NAMALWA (cell line): Measurements from ENCODE around the gene TUBB2B.
"Not testable (repeated sequence)": the region's sequence is repeated elsewhere in the genome, so short reads cannot be mapped to it uniquely, and the experiment has no call there.

Experiments used
- DNase-seq: peaks from one replicate; pipeline ENCODE4 v3.0.0-alpha.2; 2015; ENCODE audit warnings: low spot score

The TUBB2B gene

DNA sequence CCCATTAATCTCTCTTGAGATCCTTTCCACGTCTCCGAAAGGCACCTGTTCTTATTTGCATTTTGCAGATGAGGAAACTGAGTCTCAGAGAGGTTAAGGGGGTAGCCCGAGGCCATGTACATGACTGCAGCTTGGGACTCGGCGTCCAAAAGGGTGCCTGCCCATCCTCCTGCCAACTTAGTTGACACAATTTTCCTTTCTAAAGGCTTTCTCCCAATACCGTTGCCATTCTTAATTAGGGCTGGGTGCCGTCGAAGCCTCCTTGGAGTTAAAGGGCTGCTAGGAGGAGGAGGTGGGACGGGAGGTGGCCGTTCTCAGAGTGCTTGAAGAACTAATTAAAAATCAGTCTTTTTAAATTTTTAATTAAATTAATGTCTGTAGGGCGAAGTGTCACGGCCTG lies 30.7 kb upstream of the TUBB2B start:
- no peak for DNase-seq

DNA sequence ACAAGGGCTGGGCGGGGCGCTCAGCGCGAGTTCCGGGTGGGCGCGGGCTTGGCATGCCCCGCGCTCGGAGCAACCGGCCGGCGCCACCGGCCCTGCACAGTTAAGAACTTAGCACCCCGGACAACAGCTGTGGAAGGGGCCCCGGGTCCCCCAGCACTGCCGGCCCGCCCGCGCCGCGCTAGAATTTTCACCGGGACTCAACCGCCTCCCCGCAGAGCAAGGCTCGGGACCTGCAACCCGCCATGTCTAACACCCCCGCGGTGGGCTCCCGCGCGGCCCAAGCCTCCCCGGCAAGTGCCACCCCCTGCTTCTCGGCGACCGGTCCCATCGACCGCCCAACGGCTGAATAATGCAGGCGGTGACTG lies 26.1 kb upstream of the TUBB2B start:
- DNase-seq, result no peak

DNA sequence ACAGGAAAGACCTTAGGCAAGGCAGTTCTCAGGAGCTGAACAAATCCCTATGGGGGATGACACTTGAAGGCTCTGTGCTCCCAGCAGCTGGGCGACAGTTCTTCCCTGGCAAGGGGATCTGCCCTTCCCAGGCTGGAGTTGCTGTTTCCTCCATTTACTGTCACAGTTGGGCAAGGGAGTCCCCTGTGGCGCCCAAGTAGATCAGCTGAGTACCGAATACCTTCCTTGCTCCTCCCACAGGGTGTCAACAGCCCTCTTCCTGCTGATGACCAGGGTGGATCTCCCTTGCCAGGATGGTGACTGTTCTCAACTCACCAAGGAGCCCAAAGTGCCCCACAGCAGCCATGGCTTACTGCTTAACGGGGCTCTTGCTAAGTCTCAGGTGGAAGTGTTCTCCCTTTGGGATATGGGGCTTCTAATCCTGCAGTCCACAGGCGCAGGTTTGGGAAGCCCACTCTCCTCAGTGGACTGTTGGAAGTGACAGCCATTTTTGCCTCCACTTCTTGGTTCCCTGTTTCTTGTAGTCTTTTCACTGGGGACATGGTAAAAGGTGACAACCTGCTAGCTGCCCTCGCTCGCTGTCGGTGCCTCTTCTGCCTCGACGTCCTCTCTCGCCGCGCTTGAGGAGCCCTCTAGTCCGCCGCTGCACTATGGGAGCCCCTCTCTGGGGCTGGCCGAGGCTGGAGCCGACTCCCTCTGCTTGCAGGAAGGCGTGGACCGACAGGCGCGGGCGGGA lies 25.6 kb upstream of the TUBB2B start:
- no peak for DNase-seq

DNA sequence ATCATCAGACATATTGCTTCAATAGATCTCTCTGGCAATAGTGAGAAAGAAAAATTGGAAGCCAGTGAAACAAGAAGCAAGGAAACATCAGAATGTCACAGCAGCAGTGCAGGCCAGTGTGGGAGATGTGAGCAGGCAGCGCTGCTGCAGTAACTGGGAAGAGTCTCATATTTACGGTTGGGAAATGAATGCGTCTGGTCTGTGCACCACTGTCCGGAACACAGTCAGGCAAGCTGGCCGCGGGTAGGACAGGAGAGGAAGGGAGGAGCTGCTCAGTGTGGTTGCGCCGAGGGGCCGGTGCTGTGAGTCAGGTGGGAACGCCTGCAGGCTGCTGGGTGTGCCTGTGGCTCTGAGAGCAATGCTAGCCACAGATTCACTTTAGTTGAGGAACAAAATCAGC lies 24.9 kb upstream of the TUBB2B start:
- no peak for DNase-seq

DNA sequence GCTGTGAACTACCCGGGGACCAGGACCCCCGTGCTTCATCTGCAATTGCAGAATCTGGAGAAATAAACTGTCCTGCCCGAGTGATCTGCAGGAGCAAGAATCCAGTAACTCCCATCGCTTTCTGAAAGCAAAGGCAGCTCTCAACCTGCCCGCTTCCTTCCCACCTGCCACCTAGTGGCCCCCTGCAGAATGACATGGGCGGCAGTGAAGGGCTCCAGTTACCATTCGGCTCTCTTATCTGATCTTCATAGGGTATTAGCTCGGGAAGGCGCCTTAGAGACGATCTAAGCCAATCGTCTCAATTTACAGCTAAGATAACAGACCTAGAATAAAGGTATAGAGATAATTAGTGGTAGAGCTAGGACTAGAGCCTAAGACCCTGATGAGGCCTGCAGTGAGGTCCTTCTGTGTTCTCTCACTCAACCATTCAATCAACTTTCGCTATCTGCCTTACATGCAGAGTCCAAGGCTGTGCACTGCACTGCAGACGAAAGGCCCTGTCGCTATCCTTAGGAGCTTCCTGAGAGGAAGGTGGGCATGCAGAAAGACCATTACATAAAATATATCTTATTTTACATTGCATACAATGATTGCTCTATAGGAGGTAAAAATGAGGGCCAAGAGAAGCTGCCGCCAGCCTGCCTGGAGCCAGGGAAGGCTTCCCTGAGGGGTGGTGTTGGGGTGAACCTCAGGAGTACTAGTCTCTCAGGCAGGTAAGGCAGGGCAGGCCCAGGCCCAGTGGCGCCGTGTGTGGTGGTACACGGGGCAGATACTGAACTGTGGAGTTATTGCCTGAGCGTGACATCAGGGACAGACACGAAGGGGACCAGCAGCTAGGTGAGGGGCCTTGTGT lies 24.2 kb upstream of the TUBB2B start:
- peak; percentile 80 for DNase-seq

DNA sequence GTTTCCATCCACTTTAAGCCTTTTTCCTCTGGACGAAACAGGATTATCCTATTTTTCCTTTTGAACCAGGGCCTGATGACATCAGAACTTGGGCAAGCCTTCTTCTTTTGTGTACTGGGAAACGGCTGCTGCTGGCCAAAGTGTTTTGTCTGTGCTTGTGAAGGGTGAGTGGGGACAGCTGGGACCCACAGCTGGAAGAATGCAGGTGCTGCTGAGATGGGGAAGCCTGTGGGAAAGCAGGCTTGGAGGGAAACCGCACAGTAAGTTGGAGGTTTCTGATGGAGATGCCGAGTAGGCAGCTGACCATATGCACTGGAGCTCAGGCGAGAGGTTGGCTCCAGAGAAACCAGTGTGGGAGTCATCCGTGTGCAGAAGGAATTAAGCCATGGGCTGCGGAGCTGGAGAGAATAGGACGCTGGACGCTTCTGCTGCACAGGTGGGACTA lies 22.8 kb upstream of the TUBB2B start:
- DNase-seq, result no peak

DNA sequence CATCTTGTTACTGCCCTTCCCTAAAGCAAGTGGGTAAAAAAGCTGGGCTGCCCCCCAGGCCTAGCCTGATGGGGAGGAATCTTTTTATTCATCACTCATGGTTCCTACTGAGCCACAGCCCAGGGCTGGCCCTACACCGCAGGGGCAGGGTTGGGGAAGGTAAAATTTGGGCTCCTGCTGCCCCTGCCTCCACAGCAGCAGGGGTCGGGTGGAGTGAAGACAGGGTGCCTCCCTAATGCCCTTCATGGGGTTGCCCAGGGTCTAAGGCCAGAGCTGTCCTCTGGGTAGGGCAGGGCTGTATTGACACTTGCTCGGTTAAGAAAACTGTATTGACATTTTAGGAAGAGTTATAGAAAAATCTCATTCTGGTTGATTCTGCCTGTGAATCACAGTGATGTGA lies 22.4 kb upstream of the TUBB2B start:
- DNase-seq, result no peak

DNA sequence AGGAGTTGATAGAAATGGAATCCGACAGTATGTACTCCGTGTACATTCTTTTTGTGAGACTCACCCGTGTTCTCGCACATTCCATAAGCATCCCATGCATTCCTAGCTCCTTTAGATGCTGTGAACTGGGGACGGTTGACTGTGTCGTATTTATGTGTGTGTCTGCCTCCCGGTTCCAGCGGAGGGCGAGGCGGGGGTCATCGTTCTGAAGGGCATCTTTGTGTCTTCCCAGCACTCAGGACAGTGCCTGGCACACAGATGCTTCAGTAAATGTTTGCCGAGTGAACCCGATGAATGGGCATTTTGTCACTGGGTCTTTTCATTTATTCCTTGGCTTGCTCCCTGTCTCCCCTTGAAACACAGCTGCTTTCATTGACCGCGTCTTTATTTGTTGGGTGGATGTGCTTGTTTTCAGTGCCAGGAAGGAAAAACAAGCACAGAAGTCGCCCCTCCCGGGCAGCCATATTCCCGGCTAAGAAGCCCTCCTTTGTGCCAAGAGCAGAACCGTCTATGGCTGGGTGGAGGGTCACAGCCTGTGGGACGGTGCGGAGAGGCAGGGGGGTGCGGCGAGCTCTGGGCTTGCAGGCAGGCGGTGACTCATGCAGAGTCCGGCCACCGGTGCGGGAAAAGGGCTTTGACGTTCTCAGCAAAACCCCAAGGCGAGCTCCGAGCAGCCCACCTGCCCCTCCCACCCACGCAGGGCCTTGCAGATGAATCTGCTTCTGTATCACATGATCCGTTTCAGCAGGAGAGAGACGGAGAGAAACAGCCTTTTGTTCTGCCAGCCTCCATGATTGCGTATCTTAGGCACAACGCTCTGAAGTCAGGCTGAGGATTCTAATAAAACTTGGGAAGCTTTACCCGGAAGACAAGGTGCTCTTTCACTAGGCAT lies 20.0 kb upstream of the TUBB2B start:
- DNase-seq, result no peak

DNA sequence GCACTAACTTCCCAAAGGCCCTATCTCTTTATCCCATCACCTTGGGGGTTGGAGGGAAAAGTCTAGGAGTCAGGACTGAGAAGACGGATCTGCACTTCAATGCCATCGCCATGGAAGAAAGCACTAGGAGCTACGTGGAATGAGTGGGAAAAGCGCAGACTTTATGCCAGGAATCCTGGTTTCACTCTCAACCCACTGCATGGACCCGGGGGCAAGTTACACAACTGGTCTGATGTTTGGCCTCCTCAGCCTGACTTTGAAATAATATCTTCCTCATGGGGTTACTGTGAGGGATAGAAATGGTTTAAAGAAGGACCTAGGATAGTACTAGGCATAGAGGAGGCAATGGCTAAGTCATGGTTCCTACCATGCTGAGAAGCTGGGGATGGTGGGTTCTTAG lies 17.8 kb upstream of the TUBB2B start:
- no peak for DNase-seq

DNA sequence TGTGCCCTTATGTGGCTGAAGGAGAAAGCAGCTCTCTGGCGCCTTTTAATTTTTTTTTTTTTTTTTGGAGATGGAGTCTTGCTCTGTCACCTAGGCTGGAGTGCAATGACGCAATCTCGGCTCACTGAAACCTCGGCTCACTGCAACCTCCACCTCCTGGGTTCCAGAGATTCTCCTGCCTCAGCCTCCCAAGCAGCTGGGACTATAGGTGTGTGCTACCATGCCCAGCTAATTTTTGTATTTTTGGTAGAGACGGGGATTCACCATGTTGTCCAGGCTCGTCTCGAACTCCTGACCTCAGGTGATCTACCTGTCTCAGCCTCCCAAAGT lies 17.3 kb upstream of the TUBB2B start:
- not testable (repeated sequence) for DNase-seq

DNA sequence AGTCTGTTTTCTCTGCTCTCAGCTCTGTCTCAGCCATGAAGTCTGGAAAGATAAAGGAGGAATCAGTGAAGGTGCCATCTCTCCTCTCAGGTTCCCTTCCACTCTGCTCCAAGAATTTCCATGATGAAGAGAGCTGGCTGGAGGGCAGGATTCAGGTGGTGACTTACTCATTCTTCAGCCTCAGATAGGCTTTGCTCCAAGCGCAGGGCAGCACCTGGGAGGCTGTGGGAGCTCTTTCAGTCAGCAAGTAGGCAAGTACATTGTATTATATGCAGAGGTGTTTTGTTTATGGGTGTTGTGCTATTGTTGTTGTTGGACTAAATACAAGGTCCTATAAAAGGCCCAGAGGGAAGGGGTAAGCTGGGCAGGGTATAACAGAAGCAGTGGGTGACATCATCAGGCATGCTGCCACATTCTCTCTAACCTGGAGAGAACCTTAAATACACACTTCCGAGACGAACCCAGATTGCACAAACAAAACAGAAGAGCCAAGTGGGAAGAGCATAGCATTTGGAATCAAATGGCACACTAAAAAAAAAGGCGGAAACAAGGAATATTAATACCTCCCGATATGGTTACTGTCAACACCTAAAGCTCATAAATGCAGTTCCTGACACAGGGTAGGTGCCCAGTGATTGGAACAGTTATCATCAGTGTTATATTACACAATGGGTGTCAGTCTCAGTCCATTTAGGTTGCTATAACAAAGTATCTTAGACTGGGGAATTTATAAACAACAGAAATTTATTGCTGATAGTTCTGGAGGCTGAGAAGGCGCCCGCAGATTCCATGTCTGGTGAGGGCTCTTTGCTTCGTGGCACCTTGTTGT lies 16.8 kb upstream of the TUBB2B start:
- DNase-seq, result no peak

DNA sequence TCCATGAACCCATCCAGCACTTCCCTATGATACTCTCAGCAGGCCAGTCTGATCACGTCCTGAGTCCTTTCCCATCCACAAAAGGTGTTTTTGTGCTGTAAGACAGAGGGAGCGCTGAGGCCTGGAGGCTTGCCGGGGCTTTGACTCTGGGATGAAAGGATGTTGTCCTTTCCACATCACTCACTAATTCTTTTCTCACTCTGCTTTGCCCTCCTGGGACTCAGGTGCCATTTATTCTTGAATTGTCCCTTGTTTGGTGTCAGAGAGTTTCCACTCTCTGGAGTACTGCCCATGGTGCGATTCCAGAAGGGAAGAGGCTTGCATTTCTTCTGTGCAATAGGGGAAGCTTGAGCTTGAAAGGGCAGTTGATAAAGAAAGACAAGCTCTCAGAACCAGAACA lies 15.3 kb upstream of the TUBB2B start:
- no peak for DNase-seq

DNA sequence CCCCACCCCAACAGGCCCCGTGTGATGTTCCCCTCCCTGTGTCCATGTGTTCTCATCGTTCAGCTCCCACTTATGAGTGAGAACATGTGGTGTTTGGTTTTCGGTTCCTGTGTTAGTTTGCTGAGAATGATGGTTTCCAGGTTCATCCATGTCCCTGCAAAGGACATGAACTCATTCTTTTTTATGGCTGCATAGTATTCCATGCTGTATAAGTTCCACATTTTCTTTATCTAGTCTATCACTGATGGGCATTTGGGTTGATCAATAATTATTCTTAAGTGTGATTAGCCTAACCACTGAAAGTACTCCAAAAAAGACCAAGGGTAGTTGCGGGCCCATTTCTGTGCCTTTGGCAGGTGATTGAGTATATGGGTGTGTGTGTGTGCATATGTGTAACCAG lies 14.3 kb upstream of the TUBB2B start:
- not testable (repeated sequence) for DNase-seq

DNA sequence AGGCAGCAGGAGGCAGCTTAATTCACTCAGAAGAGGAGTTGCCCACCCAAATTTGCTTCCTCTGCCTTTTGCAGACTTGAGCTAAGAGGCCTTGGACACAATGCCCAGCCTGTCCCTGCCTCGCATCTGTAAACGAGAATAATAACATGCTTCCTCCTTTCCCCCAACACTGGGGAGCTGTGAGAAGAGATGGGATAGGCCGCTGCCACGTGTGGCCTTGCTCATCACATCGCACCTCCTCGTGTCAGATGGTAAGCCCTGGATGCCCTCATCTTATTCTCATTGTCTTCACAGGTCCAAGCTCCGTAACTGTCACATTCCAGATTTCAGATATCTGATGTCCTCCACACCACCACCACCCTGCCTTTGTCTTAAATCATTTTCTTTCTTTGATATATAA lies 13.1 kb upstream of the TUBB2B start:
- DNase-seq, result no peak

DNA sequence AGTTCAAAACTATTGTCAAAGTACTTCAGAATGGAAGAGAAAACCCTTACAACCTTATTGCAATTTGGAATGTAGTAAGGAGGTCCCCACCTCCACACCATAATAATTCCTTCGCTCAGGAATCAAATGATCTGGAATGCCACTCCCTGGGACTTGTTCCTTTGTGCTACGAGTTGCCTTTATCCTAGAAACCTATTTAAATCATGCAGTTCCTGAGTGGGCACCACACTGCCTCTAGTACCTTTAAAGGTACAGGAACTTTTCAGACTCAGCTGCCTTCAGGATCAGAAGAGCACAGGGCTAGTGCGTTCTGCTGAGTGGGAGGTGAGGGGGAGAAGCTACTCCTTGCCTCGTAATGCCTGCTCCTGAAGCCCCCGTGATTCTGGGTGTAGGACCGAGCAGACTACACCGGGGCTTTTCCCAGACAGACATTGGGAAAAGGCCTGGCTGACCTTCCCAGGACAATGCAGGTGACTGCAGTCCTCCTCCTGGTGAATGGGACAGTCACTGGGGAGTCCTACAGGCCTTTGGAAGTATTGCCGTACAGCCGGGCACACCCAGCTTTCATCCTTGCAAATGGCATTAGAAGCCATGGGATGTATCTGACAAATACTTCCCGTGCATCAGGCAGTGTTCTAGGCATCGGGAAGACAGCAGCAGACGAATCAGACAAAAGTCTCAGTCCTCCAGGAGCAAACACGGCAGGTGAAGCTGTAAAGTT lies 11.8 kb upstream of the TUBB2B start:
- no peak for DNase-seq

DNA sequence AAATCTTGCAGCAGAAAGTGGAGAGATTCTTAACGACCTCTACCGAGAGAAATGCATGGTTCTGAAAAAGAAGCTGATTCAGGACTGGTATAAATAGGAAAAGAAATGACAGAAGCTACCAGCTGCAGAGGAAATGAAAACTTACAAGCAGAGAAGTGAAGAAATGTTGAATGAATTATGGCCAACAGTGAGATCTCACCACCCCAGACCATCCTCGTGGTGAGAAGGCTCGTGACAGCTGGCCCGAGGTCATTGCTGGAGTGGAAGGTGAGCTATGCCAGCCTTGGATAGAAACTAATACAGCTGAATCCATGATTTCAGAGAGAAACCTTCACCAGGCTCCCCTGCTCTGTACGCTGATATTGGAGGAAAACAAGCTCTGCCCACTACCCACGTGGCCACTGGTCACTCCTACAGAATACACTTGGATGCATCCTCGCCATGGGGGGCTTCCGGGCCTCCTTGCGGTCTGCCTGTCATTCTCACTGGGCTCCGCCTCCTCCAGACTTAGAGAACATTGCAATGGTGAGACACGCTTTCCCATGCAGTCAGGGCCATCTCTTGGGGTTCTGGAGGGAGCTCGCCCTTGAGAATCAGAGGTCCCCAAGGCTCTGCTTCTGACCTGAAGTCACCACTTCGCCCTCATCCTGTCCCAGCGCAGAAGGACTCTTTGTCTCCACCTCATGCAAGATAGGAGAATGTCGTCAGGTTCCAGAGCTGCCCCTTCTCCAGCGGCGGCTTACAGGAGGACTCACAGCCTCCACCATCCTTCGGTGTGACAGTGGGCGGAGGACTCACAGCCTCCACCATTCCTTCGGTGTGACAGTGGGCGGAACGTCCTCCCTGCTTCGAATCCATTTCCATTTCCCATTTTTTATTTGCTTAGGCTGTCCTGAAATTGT lies 10.6 kb upstream of the TUBB2B start:
- peak; percentile 26 for DNase-seq

DNA sequence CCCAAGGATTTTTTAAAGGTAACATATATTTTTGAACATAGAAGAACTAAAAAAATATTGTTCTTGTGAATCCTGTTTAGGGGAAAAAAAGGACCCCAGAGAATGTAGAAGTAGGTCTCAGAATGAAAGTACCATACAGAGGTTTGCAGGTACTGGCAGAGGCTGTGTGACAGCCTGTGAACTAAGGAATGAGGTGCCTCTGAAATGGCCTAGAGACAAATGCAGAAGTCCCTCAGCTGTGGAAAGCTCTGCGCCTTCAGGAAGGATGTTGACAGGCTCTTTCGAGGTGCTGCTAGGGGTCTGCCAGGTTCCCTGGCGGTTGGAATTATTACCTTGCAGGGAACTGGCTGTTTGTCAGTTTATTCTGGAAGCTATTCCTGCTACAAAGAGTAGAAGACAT lies 8.6 kb upstream of the TUBB2B start:
- no peak for DNase-seq

DNA sequence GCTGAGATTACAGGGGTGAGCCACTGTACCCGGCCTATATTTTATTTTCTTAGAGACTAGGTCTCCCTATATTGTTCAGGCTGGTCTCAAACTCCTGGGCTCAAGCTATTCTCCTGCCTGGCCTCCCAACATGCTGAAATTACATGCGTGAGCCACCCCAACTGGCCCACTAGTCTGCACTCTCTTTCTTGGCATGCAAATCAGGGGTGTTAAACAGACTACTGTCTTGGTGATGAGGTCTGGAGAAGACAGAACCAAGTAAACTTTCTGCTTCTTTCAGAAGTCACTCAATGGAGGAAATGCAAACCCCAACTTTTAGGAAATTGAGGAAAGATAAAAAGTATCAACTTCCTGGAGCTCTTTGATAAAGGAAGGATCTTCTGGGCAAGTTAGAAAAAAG lies 8.0 kb upstream of the TUBB2B start:
- no peak for DNase-seq

DNA sequence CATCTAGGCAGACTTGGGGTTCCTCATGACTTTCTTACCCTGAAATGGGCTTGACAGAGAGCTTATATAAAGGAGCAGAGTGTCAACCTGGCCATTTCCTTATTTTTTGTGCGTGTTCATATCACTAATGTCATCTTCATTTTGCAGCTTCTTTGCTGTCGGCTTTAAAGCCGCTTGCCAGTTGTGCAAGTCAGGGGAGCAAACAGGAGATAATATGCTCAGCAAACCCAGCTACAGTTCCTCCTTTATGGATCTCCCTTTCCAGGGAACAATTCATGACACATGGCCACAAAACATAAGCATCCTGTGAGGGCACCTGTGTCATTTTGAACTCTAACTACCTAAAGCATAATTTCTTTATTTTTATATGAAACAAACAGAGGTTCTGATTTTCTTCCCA lies 6.5 kb upstream of the TUBB2B start:
- no peak for DNase-seq

DNA sequence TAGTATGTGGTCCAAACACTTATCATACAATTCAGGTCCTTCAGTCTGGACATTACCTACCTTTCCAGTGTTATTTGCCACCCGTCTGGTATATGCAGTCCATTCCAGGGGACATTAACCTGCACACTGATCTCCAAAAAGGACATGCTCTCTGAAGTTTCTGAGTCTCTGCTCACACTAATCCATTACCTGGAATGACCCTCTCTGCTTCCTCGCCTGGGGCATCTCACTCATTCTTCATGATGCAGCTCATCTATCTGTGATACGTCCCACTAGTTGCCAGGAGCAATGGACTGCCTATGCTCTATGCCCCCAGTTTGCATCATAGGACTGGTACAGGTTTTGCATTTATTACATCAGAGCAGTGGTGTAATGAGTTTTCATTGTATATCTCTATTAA lies 5.9 kb upstream of the TUBB2B start:
- DNase-seq, result no peak
